HG03520 (cell line): ENCODE data around the gene SRP14.

ENCODE experiments used
- ATAC-seq: cut with Tn5 transposase; IDR thresholded peaks from one replicate; pipeline ENCODE4 v1.9.1; 2021; ENCODE audit warnings: mild to moderate bottlenecking, moderate library complexity; ENCODE audit not compliant: unreplicated experiment

SRP14 gene

GRCh38 chr15:40069178-40070165 lies 30.5 kb upstream of the SRP14 start:
- no peak for ATAC-seq

- ATAC-seq = no peak
Observed at GRCh38 chr15:40067921-40068624, 29.1 kb upstream of the SRP14 start.

GRCh38 chr15:40066589-40066988 lies 27.6 kb upstream of the SRP14 start:
- ATAC-seq = no peak

GRCh38 chr15:40065166-40065565 lies 26.2 kb upstream of the SRP14 start:
- ATAC-seq = no peak

GRCh38 chr15:40064231-40064894 lies 25.4 kb upstream of the SRP14 start:
- peak; percentile 46 for ATAC-seq

GRCh38 chr15:40063563-40064011 lies 24.6 kb upstream of the SRP14 start:
- ATAC-seq = no peak

- no peak for ATAC-seq
Observed at GRCh38 chr15:40062816-40063562, 24.0 kb upstream of the SRP14 start.

GRCh38 chr15:40061212-40061901 lies 22.4 kb upstream of the SRP14 start:
- peak; percentile 42 for ATAC-seq

- no peak for ATAC-seq
Observed at GRCh38 chr15:40060236-40060961, 21.4 kb upstream of the SRP14 start.

- ATAC-seq = no peak
Observed at GRCh38 chr15:40059821-40060220, 20.8 kb upstream of the SRP14 start.

- ATAC-seq = no peak
Observed at GRCh38 chr15:40058476-40059140, 19.6 kb upstream of the SRP14 start.

- ATAC-seq = no peak
Observed at GRCh38 chr15:40055576-40056293, 16.8 kb upstream of the SRP14 start.

- ATAC-seq = peak; percentile 60
Observed at GRCh38 chr15:40054855-40055575, 16.0 kb upstream of the SRP14 start.

- peak; percentile 28 for ATAC-seq
Observed at GRCh38 chr15:40054605-40054854, 15.5 kb upstream of the SRP14 start.

GRCh38 chr15:40053831-40054604 lies 15.0 kb upstream of the SRP14 start:
- peak; percentile 9 for ATAC-seq

- no peak for ATAC-seq
Observed at GRCh38 chr15:40053079-40053830, 14.3 kb upstream of the SRP14 start.
